DND-41 (cell line): ENCODE measurements around the gene RNF168.

Experiments used
- CTCF ChIP-seq: IDR thresholded peaks from 2 replicates; pipeline ENCODE4 v1.5.1; 2012; ENCODE audit warnings: borderline replicate concordance, low read length, moderate library complexity, mild to moderate bottlenecking; ENCODE audit not compliant: poor library complexity, severe bottlenecking; ENCODE audit errors: extremely low read depth
- EZH2 ChIP-seq: IDR thresholded peaks from 3 replicates; pipeline ENCODE4 v1.6.1; 2012; ENCODE audit warnings: borderline replicate concordance, low read depth, mild to moderate bottlenecking, moderate library complexity, low read length, inconsistent platforms; ENCODE audit not compliant: severe bottlenecking

- TF ChIP-seq CTCF (no peak), EZH2 (no peak)
Measured at GRCh38 chr3:196440696-196441095, 62.9 kb downstream of the RNF168 start.
